Tibial nerve (tissue), 4 donors: ENCODE data around the gene DPM2.

Source experiments
- EP300 ChIP-seq, 2 donors: sonication (generic); formaldehyde crosslinking; IDR thresholded peaks; one replicate each; pipeline ENCODE4 v1.6.1; 2017; ENCODE audit warnings: antibody characterized with exemption in 2 of 2, mild to moderate bottlenecking in 1 of 2
- POLR2A ChIP-seq, 2 donors: fragments of 450-650 bp; IDR thresholded peaks; one replicate each; pipeline ENCODE4 v1.6.1; 2017; ENCODE audit warnings: antibody characterized with exemption in 2 of 2, mild to moderate bottlenecking in 2 of 2, moderate library complexity in 2 of 2
- TF ChIP-seq, protein P1 (sequence below), 5 experiments: fragments of 200-600 bp in 3 of 5; fragments of 450-650 bp in 2 of 5; sonication (generic) in 3 of 5; IDR thresholded peaks; one replicate each; pipeline ENCODE4 v1.5.1; 2016 to 2019; ENCODE audit warnings: antibody characterized with exemption in 5 of 5, mild to moderate bottlenecking in 3 of 5, moderate library complexity in 2 of 5

DNA sequence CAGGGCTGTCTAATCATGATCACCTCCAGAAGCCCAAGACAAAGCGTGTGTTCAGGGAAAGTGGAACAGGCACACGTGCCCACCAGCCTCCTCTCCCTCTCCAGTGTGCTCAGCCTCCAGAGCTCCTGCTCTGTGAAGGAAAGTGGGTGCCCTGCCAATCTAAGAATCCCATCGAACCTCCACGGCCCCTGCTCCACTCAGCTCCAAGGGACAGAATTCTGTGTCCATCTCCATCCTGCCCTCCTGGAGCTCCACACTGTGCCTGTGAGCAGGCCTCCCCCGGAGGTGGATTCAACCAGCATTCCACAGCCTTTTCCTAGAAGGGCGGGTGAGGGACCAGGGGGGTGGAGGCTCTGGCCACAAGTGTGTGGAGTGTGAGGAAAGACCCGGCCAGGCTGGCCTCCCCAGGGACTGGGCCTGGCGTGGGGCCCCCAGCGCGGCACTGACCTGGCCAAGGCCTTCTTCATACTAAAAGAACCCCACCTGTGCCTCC is 37.2 kb upstream of the DPM2 start:
- TF ChIP-seq, protein P1, sequence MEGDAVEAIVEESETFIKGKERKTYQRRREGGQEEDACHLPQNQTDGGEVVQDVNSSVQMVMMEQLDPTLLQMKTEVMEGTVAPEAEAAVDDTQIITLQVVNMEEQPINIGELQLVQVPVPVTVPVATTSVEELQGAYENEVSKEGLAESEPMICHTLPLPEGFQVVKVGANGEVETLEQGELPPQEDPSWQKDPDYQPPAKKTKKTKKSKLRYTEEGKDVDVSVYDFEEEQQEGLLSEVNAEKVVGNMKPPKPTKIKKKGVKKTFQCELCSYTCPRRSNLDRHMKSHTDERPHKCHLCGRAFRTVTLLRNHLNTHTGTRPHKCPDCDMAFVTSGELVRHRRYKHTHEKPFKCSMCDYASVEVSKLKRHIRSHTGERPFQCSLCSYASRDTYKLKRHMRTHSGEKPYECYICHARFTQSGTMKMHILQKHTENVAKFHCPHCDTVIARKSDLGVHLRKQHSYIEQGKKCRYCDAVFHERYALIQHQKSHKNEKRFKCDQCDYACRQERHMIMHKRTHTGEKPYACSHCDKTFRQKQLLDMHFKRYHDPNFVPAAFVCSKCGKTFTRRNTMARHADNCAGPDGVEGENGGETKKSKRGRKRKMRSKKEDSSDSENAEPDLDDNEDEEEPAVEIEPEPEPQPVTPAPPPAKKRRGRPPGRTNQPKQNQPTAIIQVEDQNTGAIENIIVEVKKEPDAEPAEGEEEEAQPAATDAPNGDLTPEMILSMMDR (IDR thresholded peaks at IDR 0.05): no peak
- TF ChIP-seq EP300 (IDR thresholded peaks at IDR 0.05) (peak in 1 of 2 donors; percentile 53), POLR2A (IDR thresholded peaks at IDR 0.05) (peak in 1 of 2 donors; percentile 21)
